Epithelial cell of esophagus (primary cell): ENCODE data around the gene ARHGAP25.

ENCODE experiments used
- DNase-seq: peaks from one replicate; pipeline ENCODE4 v3.0.0; 2010; ENCODE audit warnings: low read depth
- H3K4me3 ChIP-seq: 2 replicates; pipeline ENCODE4 v1.5.1; 2011; ENCODE audit warnings: mild to moderate bottlenecking, low read length, control low read depth
- TF ChIP-seq, protein P1 (sequence below): IDR thresholded peaks from 2 replicates; pipeline ENCODE4 v1.5.1; 2011; ENCODE audit warnings: low read depth, mild to moderate bottlenecking, low read length, control low read depth, inconsistent platforms; ENCODE audit not compliant: insufficient read depth; ENCODE audit errors: missing control alignments

The ARHGAP25 gene

DNA sequence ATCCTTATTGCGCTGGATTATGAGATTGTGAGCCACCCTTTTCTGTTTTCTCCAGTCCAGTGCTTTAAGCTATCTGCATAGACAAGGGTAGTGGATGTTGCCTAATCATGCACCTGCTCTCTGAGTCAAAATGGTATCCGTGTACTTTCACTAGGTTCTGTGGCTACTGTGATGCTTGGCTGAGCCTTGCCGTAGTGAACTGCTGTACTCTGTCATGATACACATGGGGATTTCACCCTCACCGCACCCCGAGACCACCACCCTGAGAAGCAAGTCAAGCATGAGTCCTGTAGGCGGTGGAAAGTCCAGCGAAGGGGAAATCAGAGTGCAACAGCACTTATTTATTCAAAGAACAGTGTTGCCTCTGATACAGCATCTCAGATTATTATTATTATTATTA lies 55.0 kb downstream of the ARHGAP25 start:
- no peak overlapping the region for H3K4me3 ChIP-seq

DNA sequence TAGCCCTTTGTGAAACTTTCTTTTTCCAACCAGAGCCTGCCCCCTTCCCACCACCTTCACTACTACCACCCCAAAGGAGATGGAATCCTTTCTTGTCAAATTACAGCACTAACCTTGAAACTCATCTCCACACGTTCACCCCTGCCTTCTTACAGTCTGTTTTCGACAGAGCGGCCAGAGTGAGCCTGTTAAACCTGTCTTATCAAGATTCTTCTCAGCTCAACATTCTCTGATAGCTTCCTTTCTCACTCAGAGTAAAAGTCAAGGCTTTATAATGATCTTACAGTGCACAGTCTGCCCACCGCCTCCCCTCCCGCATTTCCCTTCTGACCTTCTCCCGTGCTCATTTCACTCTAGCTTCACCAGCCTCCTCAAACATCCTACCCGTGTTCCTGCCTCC lies 56.0 kb downstream of the ARHGAP25 start:
- no peak overlapping the region for H3K4me3 ChIP-seq
- TF ChIP-seq, protein P1, sequence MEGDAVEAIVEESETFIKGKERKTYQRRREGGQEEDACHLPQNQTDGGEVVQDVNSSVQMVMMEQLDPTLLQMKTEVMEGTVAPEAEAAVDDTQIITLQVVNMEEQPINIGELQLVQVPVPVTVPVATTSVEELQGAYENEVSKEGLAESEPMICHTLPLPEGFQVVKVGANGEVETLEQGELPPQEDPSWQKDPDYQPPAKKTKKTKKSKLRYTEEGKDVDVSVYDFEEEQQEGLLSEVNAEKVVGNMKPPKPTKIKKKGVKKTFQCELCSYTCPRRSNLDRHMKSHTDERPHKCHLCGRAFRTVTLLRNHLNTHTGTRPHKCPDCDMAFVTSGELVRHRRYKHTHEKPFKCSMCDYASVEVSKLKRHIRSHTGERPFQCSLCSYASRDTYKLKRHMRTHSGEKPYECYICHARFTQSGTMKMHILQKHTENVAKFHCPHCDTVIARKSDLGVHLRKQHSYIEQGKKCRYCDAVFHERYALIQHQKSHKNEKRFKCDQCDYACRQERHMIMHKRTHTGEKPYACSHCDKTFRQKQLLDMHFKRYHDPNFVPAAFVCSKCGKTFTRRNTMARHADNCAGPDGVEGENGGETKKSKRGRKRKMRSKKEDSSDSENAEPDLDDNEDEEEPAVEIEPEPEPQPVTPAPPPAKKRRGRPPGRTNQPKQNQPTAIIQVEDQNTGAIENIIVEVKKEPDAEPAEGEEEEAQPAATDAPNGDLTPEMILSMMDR, result no peak
- DNase-seq, result peak; percentile 46

More for the DNA sequence above, 55.0 kb downstream of the ARHGAP25 start:
- DNase-seq, result no peak
- TF ChIP-seq, protein P1, result no peak

DNA sequence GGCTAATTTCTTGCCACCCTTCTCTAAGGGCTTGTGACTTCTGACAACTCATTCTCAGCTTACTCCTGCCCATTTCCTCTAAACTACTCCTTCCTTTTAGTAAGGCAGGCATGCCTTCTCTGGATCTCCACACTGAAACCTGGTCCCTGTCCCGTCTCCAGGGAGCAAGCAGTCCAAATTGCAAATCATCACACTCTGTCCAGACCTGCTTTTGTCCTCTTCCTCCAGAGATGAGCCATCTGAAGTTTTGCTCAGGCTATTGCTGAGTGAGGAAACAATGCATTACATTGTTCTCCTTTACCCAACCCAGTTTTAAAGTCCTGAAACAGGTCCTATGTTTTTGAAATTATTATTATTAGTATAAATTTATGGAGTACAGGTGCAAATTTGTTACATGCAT lies 57.3 kb downstream of the ARHGAP25 start:
- TF ChIP-seq, protein P1, result no peak
- DNase-seq, result peak; percentile 49
- no peak overlapping the region for H3K4me3 ChIP-seq

DNA sequence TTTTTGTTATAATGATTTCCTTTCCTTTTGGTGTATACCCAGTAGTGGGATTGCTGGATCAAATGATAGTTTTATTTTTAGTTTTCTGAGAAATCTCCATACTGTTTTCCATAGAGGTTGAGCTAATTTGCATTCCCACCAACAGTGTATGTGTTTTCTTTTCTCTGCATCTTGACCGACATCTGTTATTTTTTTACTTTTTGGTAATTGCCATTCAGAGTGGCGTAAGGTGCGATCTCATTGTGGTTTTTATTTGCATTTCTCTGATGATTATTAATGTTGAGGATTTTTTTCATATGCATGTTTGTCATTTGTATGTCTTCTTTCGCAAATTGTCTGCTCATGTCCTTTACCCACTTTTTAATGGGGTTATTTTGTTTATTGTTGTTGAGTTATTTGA lies 58.1 kb downstream of the ARHGAP25 start:
- TF ChIP-seq, protein P1, result no peak
- DNase-seq, result no peak
- no peak overlapping the region for H3K4me3 ChIP-seq

DNA sequence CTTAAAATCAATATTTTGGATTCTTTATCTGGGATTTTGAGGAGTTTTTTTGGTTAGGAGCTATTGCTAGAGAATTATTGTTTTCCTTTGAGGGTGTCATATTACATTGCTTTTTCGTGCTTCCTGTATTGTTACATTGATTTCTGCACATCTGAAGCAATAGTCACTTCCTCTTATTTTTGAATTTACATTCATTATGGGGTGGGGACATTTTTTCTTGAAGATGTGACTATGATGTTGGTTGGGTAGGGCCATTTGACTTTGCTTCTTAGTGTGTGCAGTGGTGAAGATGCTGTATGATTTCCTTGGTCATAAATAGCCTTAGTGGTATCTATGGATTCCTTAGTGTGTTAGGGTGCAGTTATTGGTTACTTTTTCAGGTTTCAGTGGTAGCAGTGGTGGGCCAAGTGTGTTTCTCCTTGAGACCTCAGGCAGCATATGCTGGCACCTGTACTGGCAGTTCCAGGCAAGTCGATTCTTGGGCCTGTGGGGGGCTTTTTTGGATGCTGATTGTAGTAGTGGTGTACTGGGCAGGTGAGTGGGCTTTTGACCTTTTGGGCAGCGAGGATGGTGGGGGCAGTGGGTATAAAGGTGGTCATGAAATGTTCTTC lies 61.8 kb downstream of the ARHGAP25 start:
- TF ChIP-seq, protein P1, result no peak
- H3K4me3 ChIP-seq, result no peak overlapping the region
- peak; percentile 36 for DNase-seq

DNA sequence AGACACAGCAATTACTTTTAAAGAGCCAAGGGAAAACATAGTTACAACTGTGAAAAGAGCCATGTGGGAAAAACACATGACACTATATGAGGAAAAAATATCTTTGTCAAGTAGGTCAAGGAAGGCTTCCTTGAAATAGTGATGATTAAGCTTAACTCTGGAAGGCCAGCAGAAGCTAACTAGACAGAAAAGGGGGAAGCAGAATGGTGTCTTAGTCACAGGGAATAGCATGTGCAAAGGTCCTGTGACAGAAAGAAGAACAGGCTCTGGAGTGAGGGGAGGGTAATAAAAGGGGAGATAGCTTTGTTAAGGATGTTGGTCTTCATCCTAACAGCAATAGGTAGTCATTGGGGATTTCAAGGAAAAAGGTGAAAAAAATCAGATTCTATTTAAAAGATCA lies 64.0 kb downstream of the ARHGAP25 start:
- DNase-seq, result no peak
- TF ChIP-seq, protein P1, result no peak
- H3K4me3 ChIP-seq, result no peak overlapping the region

DNA sequence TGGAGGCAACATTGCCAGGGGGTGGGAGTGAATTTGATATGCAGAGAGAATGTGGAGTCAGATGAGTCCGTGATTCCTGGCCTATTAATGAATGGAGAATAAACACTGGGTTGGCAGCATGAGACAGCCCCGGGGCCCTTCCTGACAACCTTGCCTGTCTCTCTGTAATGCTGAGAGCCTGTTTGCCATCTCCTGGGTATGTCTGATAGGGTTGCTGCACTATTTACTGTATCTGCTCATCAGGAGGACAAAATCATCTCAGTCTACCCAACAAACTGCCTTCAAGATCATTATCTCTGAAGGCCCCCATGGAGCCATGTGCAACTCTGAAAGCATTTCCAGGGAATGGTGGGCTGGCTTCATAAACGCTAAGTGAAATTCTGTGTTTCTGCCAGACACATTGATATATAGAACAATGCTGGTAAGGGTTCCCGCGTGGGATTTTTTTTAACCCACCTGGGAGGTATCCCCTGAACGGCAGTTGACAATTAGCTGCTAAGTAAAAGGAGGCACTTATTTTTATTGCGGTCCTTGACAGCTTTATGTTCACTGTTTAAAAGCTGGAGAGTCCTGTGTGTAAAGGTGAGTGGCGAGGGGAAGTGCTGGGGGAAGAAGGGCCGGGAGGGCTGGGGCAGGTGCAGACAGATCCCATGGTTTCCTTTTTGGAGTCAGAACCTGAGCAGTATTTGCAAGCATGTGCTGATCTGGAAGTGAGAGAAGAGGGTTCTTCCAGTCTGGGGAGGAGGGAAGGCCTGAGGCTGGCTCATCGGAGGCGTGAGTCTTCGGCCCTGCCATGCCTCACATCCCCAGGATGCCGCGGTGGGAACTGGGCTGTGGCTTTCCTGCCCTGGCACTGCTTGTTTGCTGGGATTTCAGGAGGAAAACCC lies 64.8 kb downstream of the ARHGAP25 start:
- peak; percentile 96 for DNase-seq
- H3K4me3 ChIP-seq, result no peak overlapping the region
- TF ChIP-seq, protein P1, result no peak
